GM23338 (cell line): ENCODE data around the gene USP36.

Source experiments
- EZH2 ChIP-seq: fragments of 200-600 bp; sonication (generic); IDR thresholded peaks from one replicate; pipeline ENCODE4 v1.8.0; 2017; ENCODE audit warnings: antibody characterized with exemption, mild to moderate bottlenecking, low read depth; ENCODE audit not compliant: unreplicated experiment
- EZH2phosphoT487 ChIP-seq: fragments of 200-600 bp; sonication (generic); IDR thresholded peaks from one replicate; pipeline ENCODE4 v1.8.1; 2018; ENCODE audit warnings: antibody characterized with exemption; ENCODE audit not compliant: unreplicated experiment
- POLR2AphosphoS5 ChIP-seq: IDR thresholded peaks from 2 replicates; pipeline ENCODE4 v1.6.1; 2016; ENCODE audit warnings: antibody characterized with exemption, low read depth
- ZNF114 ChIP-seq: fragments of 250-450 bp; sonication (Bioruptor Pico); IDR thresholded peaks from 2 replicates; pipeline ENCODE4 v1.5.0; 2020; ENCODE audit warnings: mild to moderate bottlenecking, moderate library complexity
- TF ChIP-seq, protein P1 (sequence below), 2 experiments: fragments of 200-600 bp in 1 of 2; sonication (generic) in 1 of 2; conservative IDR thresholded peaks; 2 replicates each; pipeline versions ENCODE4 v1.5.1 to v1.6.1; 2016 to 2017; ENCODE audit warnings: antibody characterized with exemption in 2 of 2, low read depth in 2 of 2, mild to moderate bottlenecking in 2 of 2, moderate library complexity in 1 of 2
- TF ChIP-seq, protein P2 (sequence below): IDR thresholded peaks from one replicate; pipeline ENCODE4 v1.6.1; 2018; ENCODE audit warnings: antibody characterized with exemption; ENCODE audit not compliant: unreplicated experiment

DNA sequence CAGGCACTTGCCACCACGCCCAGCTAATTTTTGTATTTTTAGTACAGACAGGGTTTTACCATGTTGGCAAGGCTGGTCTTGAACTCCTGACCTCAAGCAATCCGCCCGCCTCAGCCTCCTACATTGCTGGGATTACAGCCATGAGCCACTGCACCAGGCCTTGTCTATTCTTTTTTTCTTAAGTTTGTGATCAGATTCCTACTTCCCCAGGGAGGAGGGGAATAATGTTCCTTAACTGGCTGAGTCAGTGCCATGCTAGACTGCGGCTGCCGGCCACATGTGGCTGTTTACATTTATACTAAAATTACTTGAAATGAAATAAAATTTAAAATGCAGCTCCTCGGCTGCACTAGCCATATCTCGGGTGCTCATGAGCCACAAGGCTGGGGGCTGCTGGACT is 27.8 kb upstream of the USP36 start:
- TF ChIP-seq, protein P1, sequence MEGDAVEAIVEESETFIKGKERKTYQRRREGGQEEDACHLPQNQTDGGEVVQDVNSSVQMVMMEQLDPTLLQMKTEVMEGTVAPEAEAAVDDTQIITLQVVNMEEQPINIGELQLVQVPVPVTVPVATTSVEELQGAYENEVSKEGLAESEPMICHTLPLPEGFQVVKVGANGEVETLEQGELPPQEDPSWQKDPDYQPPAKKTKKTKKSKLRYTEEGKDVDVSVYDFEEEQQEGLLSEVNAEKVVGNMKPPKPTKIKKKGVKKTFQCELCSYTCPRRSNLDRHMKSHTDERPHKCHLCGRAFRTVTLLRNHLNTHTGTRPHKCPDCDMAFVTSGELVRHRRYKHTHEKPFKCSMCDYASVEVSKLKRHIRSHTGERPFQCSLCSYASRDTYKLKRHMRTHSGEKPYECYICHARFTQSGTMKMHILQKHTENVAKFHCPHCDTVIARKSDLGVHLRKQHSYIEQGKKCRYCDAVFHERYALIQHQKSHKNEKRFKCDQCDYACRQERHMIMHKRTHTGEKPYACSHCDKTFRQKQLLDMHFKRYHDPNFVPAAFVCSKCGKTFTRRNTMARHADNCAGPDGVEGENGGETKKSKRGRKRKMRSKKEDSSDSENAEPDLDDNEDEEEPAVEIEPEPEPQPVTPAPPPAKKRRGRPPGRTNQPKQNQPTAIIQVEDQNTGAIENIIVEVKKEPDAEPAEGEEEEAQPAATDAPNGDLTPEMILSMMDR (conservative IDR thresholded peaks at IDR 0.05; ENCODE audit: low read depth in 2 of 2), result no peak
- TF ChIP-seq EZH2 (no peak), EZH2phosphoT487 (no peak), ZNF114 (CRISPR knock-in tag) (no peak), POLR2AphosphoS5 (no peak)
- TF ChIP-seq, protein P2, sequence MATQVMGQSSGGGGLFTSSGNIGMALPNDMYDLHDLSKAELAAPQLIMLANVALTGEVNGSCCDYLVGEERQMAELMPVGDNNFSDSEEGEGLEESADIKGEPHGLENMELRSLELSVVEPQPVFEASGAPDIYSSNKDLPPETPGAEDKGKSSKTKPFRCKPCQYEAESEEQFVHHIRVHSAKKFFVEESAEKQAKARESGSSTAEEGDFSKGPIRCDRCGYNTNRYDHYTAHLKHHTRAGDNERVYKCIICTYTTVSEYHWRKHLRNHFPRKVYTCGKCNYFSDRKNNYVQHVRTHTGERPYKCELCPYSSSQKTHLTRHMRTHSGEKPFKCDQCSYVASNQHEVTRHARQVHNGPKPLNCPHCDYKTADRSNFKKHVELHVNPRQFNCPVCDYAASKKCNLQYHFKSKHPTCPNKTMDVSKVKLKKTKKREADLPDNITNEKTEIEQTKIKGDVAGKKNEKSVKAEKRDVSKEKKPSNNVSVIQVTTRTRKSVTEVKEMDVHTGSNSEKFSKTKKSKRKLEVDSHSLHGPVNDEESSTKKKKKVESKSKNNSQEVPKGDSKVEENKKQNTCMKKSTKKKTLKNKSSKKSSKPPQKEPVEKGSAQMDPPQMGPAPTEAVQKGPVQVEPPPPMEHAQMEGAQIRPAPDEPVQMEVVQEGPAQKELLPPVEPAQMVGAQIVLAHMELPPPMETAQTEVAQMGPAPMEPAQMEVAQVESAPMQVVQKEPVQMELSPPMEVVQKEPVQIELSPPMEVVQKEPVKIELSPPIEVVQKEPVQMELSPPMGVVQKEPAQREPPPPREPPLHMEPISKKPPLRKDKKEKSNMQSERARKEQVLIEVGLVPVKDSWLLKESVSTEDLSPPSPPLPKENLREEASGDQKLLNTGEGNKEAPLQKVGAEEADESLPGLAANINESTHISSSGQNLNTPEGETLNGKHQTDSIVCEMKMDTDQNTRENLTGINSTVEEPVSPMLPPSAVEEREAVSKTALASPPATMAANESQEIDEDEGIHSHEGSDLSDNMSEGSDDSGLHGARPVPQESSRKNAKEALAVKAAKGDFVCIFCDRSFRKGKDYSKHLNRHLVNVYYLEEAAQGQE, result no peak
